IMR-90 (cell line): ENCODE measurements around the gene SBK3. TPM values are rescaled to one million over a fixed set of nuclear protein-coding genes. Genes with fewer than 3 reads are reported as not detected.

ENCODE experiments used
- ATAC-seq: fragments of 200-7000 bp; cut with Tn5 transposase; 2 replicates; pipeline ENCODE4 v1.9.1; 2020; ENCODE audit warnings: low read depth, mild to moderate bottlenecking, moderate library complexity
- BruUV-seq: library from RNA; stranded (reverse); fragments of 400-500 nt; replicated peaks from 2 replicates; lab custom pipeline; 2021; lab: Mats Ljungman, UMichigan
- CTCF ChIA-PET: fragments of 300-600 bp; formaldehyde crosslinking; extraction: SDS; loops from one replicate; lab custom pipeline; 2021; ENCODE audit warnings: antibody characterized with exemption; lab: Yijun Ruan, JAX
- POLR2A ChIA-PET: fragments of 300-600 bp; sonication (Branson Sonifier 250); formaldehyde crosslinking; loops from one replicate; lab custom pipeline; 2022; ENCODE audit warnings: antibody characterized with exemption; ENCODE audit not compliant: unreplicated experiment; lab: Charles Lee
- DNase-seq: peaks from one replicate; pipeline ENCODE4 v3.0.0; 2013
- H2AFZ ChIP-seq: replicated peaks from 2 replicates; pipeline ENCODE3; 2013; ENCODE audit warnings: low read length, mild to moderate bottlenecking; ENCODE audit not compliant: poor library complexity
- H2AK5ac ChIP-seq: 2 replicates; pipeline ENCODE4 v1.6.1; 2013; ENCODE audit warnings: low read depth, low read length, inconsistent platforms
- H2AK9ac ChIP-seq: replicated peaks from 2 replicates; pipeline ENCODE3; 2013; ENCODE audit warnings: mild to moderate bottlenecking, low read depth, low read length, moderate library complexity; ENCODE audit not compliant: poor library complexity
- H2BK120ac ChIP-seq: 2 replicates; pipeline ENCODE4 v1.6.1; 2013; ENCODE audit warnings: low read depth, low read length, inconsistent platforms
- H2BK15ac ChIP-seq: 3 replicates; pipeline ENCODE4 v1.6.1; 2013; ENCODE audit warnings: low read depth, low read length, inconsistent platforms
- H2BK20ac ChIP-seq: 2 replicates; pipeline ENCODE4 v1.6.1; 2013; ENCODE audit warnings: low read depth, mild to moderate bottlenecking, inconsistent platforms, low read length, moderate library complexity
- H2BK5ac ChIP-seq: 2 replicates; pipeline ENCODE4 v1.6.1; 2013; ENCODE audit warnings: mild to moderate bottlenecking, low read depth, low read length, inconsistent platforms; ENCODE audit not compliant: poor library complexity, severe bottlenecking
- H3K14ac ChIP-seq: replicated peaks from 2 replicates; pipeline ENCODE4 v1.6.1; 2013; ENCODE audit warnings: low read depth, low read length, inconsistent platforms
- H3K18ac ChIP-seq: 2 replicates; pipeline ENCODE4 v1.6.1; 2013; ENCODE audit warnings: low read depth, low read length, control low read depth
- H3K23ac ChIP-seq: 2 replicates; pipeline ENCODE4 v1.6.1; 2013; ENCODE audit warnings: low read depth, low read length, inconsistent platforms
- H3K27ac ChIP-seq: 2 replicates; pipeline ENCODE4 v1.5.1; 2013; ENCODE audit warnings: mild to moderate bottlenecking, control low read depth, low read length; ENCODE audit not compliant: insufficient read depth
- H3K27me3 ChIP-seq: 2 replicates; pipeline ENCODE4 v1.6.1; 2013; ENCODE audit warnings: low read length; ENCODE audit not compliant: control insufficient read depth, insufficient read depth
- H3K36me3 ChIP-seq: 2 replicates; pipeline ENCODE4 v1.6.1; 2013; ENCODE audit warnings: low read length, mixed read lengths; ENCODE audit not compliant: control insufficient read depth, insufficient read depth
- H3K4ac ChIP-seq: 2 replicates; pipeline ENCODE4 v1.6.1; 2013; ENCODE audit warnings: low read depth, low read length, inconsistent platforms
- H3K4me1 ChIP-seq: 2 replicates; pipeline ENCODE4 v1.6.1; 2013; ENCODE audit warnings: low read length, mixed read lengths; ENCODE audit not compliant: control insufficient read depth, insufficient read depth
- H3K4me2 ChIP-seq: 2 replicates; pipeline ENCODE4 v1.6.1; 2013; ENCODE audit warnings: low read depth, mild to moderate bottlenecking, control low read depth, low read length, moderate library complexity
- H3K4me3 ChIP-seq: 2 replicates; pipeline ENCODE4 v1.5.1; 2013; ENCODE audit warnings: low read depth, mild to moderate bottlenecking, control low read depth, low read length, moderate library complexity; ENCODE audit not compliant: insufficient read depth
- H3K56ac ChIP-seq: 2 replicates; pipeline ENCODE4 v1.6.1; 2013; ENCODE audit warnings: low read length, inconsistent platforms; ENCODE audit not compliant: insufficient read depth; ENCODE audit errors: extremely low read depth
- H3K79me1 ChIP-seq, 2 experiments: 2 replicates each; pipeline ENCODE4 v1.6.1; 2013; ENCODE audit warnings: low read length in 2 of 2, inconsistent platforms in 1 of 2, low read depth in 1 of 2
- H3K9ac ChIP-seq: 2 replicates; pipeline ENCODE4 v1.6.1; 2013; ENCODE audit warnings: low read depth, low read length, control low read depth
- H3K9me1 ChIP-seq: 2 replicates; pipeline ENCODE4 v1.6.1; 2013; ENCODE audit warnings: low read length, inconsistent platforms; ENCODE audit not compliant: insufficient read depth
- H3K9me3 ChIP-seq: 2 replicates; pipeline ENCODE4 v1.6.1; 2013; ENCODE audit warnings: low read length; ENCODE audit not compliant: control insufficient read depth, insufficient read depth
- H4K20me1 ChIP-seq: 2 replicates; pipeline ENCODE4 v1.6.1; 2013; ENCODE audit warnings: low read length, inconsistent platforms; ENCODE audit not compliant: insufficient read depth
- H4K5ac ChIP-seq: 2 replicates; pipeline ENCODE4 v1.6.1; 2013; ENCODE audit warnings: mild to moderate bottlenecking, low read depth, low read length, control low read depth
- H4K8ac ChIP-seq, 2 experiments: 2 replicates each; pipeline ENCODE4 v1.6.1; 2013; ENCODE audit warnings: low read depth in 2 of 2, low read length in 2 of 2, control low read depth in 1 of 2, inconsistent platforms in 1 of 2
- H4K91ac ChIP-seq: 2 replicates; pipeline ENCODE4 v1.6.1; 2013; ENCODE audit warnings: low read depth, low read length, inconsistent platforms; ENCODE audit not compliant: insufficient read depth
- CEBPB ChIP-seq: IDR thresholded peaks from 2 replicates; pipeline ENCODE4 v1.6.1; 2012; ENCODE audit warnings: low read depth, low read length, improper control_type of control experiment
- FOS ChIP-seq: fragments of 150-350 bp; IDR thresholded peaks from 2 replicates; pipeline ENCODE4 v1.6.1; 2016; ENCODE audit warnings: low read depth, low read length
- RCOR1 ChIP-seq: IDR thresholded peaks from 2 replicates; pipeline ENCODE4 v1.6.1; 2012; ENCODE audit warnings: mild to moderate bottlenecking, low read length, improper control_type of control experiment; ENCODE audit not compliant: insufficient replicate concordance
- RFX5 ChIP-seq: IDR thresholded peaks from 2 replicates; pipeline ENCODE4 v1.8.0; 2012; ENCODE audit warnings: low read depth, mild to moderate bottlenecking, low read length, moderate library complexity
- WGBS, 2 experiments: methylation state at CpG; one replicate each; pipeline versions ENCODE4 v1.1.5 to v1.1.7; 2013; ENCODE audit warnings: missing lambda C conversion rate in 2 of 2; ENCODE audit not compliant: insufficient read length in 1 of 2; ENCODE audit errors: extremely low coverage in 2 of 2; 5-methylcytosine and 5-hydroxymethylcytosine counted together
- dilution Hi-C: fragments of 300-500 bp; cut with HindIII; formaldehyde crosslinking; loops from one replicate; pipeline ENCODE4 v1.14.3; 2018; ENCODE audit warnings: low sequenced_read_pairs; ENCODE audit not compliant: unreplicated experiment
- in situ Hi-C: fragments of 300-500 bp; cut with MboI; formaldehyde crosslinking; loops from 3 replicates; pipeline ENCODE4 v1.14.3; 2019; ENCODE audit warnings: low sequenced_read_pairs, inconsistent platforms, mixed read lengths
- intact Hi-C: fragments of 100-400 bp; cut with micrococcal nuclease; formaldehyde crosslinking; loops from 2 replicates; pipeline ENCODE4 v1.10.0; 2022
- polyA plus RNA-seq, 3 experiments: library from polyadenylated mRNA; depleted of rRNA; stranded (reverse); fragments of >200 nt; gene quantifications; 2 replicates each; pipeline ENCODE4 v1.2.3, GENCODE V29; 2012; ENCODE audit warnings: low replicate concordance in 1 of 3
- total RNA-seq: library from RNA; depleted of rRNA; stranded (reverse); fragments of >200 nt; gene quantifications from 2 replicates; pipeline ENCODE4 v1.2.3, GENCODE V29; 2012

The SBK3 gene
- total and polyA plus RNA-seq, 2 of the 4 experiments (the other 2 are of a cell fraction) = 0.05 to 0.18 TPM

DNA sequence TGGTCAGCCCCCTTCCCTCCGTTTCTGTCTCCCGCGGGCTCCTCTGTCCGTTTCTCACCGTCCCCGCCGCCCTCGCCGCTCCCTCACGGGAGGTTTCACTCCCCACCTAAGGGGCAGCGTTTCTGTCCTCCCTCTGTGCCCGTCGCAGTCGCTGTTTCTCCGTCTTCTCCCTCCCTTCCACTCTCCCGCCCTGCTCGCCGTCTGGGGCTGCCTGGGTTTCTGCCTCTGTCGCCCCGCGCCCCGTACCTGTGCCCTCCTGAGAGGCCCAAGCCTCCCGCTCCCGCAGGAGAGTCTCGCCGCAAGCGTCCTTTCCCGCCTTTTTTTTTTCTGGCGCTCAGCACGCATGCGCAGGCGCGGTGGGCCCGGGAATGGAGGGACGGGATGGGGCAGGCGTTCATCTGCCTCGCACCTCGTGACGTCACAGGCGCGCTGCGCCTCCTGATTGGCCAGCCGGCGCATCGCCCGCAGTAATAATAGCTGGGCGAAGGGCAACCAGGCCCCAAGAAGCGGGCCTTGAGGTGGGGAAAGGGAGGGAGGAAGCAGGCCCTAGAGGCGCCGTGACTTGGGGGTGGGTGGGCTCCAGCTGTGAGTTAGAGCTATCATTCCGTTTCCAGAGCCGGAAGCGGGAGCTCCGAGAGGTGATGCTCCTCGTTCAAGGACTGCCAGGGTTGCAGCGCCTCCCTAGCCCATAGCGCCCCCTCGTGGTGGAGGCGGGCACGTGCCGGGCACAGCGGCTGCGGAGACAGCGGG, 41.7 kb downstream of the SBK3 start (continued):
- TF ChIP-seq FOS = peak; percentile 12; the same call in 1 of the 2 replicates
- peak; percentile 99 for TF ChIP-seq RFX5
- TF ChIP-seq CEBPB = no peak

DNA sequence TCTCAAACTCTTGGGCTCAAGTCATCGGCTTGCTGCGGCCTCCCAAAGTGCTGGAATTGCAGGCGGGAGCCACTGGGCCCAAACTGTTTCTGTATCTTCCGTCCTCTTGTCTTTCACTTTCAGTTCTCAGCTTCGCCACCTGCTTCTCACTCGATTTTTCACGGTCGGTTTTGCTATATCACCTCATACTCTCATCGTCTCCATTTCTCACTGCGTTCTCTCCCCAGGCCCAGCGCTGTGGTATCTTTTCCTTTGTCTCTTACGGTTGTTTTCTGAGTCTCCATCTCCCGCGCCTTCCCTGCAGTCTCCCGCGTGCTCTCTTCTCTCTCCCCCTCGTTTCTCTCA, 42.2 kb downstream of the SBK3 start:
- H2AFZ ChIP-seq = peak overlapping the region; percentile 97

More for the DNA sequence above, 42.2 kb downstream of the SBK3 start:
- Histone ChIP-seq H3K14ac (no peak overlapping the region), H2BK120ac (no peak overlapping the region), H3K9ac (no peak overlapping the region), H4K20me1 (no peaks in the 10 kb centered on the region), H3K4me1 (no peaks in the 10 kb centered on the region), H2BK15ac (no peak overlapping the region), H3K4me2 (no peak overlapping the region), H3K9me1 (no peaks in the 10 kb centered on the region), H3K36me3 (peaks cover 10% of the 10 kb centered on the region; the same call in 1 of the 2 replicates), H3K9me3 (no peaks in the 10 kb centered on the region), H3K4ac (no peak overlapping the region), H3K27ac (no peak overlapping the region), H2BK5ac (no peak overlapping the region), H3K56ac (no peak overlapping the region), H2BK20ac (no peak overlapping the region), H2AK5ac (no peak overlapping the region), H2AK9ac (peak overlapping the region; percentile 80), H3K27me3 (no peaks in the 10 kb centered on the region), H3K79me1 (no peaks in the 10 kb centered on the region), H3K23ac (no peak overlapping the region), H3K18ac (no peak overlapping the region), H4K5ac (no peak overlapping the region), H3K4me3 (no peak overlapping the region), H4K91ac (no peak overlapping the region), H4K8ac (no peak overlapping the region; a peak in 1 of 4 replicates)
- ChIA-PET CTCF (interaction anchor here (0.5 to 1.8 kb wide), 12 partner anchors 8 to 131 kb away, joined by 3 to 24 read pairs (median 6); partner anchors contain the start of genes ISOC2, ZNF628 and ZNF865), POLR2A (no interaction called here)
- no peak for DNase-seq
- dilution Hi-C loops = no loop called here
- in situ Hi-C loops = no loop called here
- ATAC-seq = no peak
- WGBS, 2 experiments = 88% methylated on average over 15 of the region's 17 CpGs; no CpG with 5 or more reads in 1 of the 2 experiments
- BruUV-seq = no TSS peak
- intact Hi-C loops = loop anchor here (5.0 kb wide), 1 partner anchor 96 kb away; the partner anchor contains the start of gene UBE2S
- no peak for TF ChIP-seq RCOR1
